ENCODE results near the gene PECR. TPM values are rescaled to one million over a fixed set of nuclear protein-coding genes. Genes with fewer than 3 reads are reported as not detected.
A peak's percentile ranks its signal among the peaks of the same experiment; 100 is the strongest.

The PECR gene
- total and polyA plus RNA-seq, 9 of the 15 experiments (the other 6 are each of a cell fraction or from before 2014, with no cell fraction given) = 1.1 to 10.3 (median 8.2) TPM

- Histone ChIP-seq H3K27ac (ENCODE audit: extremely low read depth, low read depth, low read length) (no peak overlapping the region), H3K9me1 (ENCODE audit: control insufficient read depth, insufficient read depth, low read length) (no peaks in the 10 kb centered on the region), H3K79me2 (ENCODE audit: control insufficient read depth, insufficient read depth, low read length) (no peaks in the 10 kb centered on the region), H3K27me3 (ENCODE audit: control insufficient read depth in 2 of 2, insufficient read depth in 2 of 2, low read length in 2 of 2) (no peaks in the 10 kb centered on the region), H3K36me3 (ENCODE audit: control insufficient read depth, insufficient read depth, low read length) (peaks cover 6% of the 10 kb centered on the region; the same call in 2 of the 3 replicates), H3K4me3 (no peak overlapping the region), H3K9ac (ENCODE audit: insufficient read depth in 1 of 2, low read depth in 2 of 2, low read length in 2 of 2) (no peak overlapping the region), H2AFZ (ENCODE audit: low read depth, low read length) (no peak overlapping the region), H3K4me1 (replicated peaks in 1 of 2; ENCODE audit: control insufficient read depth in 2 of 2, insufficient read depth in 2 of 2, low read length in 2 of 2) (no peaks in the 10 kb centered on the region; a peak in 1 of 5 replicates), H4K20me1 (replicated peaks; ENCODE audit: control insufficient read depth, insufficient read depth, low read length) (no peaks in the 10 kb centered on the region), H3K9me3 (replicated peaks; ENCODE audit: control insufficient read depth, insufficient read depth, low read depth, low read length) (no peaks in the 10 kb centered on the region), H3K4me2 (ENCODE audit: insufficient read depth, low read length) (no peak overlapping the region)
- intact Hi-C loops (cut with micrococcal nuclease) (no loop called here), in situ Hi-C loops (cut with MboI) (no loop called here)
- ATAC-seq = no peak
- no TSS peak for BruUV-seq (replicated peaks)
- 21% methylated on average over 2 of the region's 2 CpGs for WGBS (ENCODE audit: insufficient coverage, low coverage, missing lambda C conversion rate)
- ChIA-PET CTCF (ENCODE audit: low intra/inter-chr PET ratio) (no interaction called here), POLR2A (interaction anchor here (0.6 kb wide), 1 partner anchor 50 kb away, joined by 4 read pairs; no protein-coding TSS in a partner anchor)
- TF ChIP-seq, protein P1, sequence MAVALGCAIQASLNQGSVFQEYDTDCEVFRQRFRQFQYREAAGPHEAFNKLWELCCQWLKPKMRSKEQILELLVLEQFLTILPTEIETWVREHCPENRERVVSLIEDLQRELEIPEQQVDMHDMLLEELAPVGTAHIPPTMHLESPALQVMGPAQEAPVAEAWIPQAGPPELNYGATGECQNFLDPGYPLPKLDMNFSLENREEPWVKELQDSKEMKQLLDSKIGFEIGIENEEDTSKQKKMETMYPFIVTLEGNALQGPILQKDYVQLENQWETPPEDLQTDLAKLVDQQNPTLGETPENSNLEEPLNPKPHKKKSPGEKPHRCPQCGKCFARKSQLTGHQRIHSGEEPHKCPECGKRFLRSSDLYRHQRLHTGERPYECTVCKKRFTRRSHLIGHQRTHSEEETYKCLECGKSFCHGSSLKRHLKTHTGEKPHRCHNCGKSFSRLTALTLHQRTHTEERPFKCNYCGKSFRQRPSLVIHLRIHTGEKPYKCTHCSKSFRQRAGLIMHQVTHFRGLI (CRISPR knock-in tag; IDR thresholded peaks at IDR 0.05) = no peak
- no peak for TF ChIP-seq NCOR1 (IDR thresholded peaks at IDR 0.05)
- no peak for TF ChIP-seq ZNF253 (CRISPR knock-in tag; conservative IDR thresholded peaks at IDR 0.05)
- no peak for TF ChIP-seq YY1 (IDR thresholded peaks at IDR 0.05; ENCODE audit: borderline replicate concordance in 1 of 3, control insufficient read depth in 1 of 3, extremely low read depth in 1 of 3, insufficient read depth in 3 of 3, insufficient read length in 1 of 3, insufficient replicate concordance in 2 of 3, low read depth in 1 of 3, low read length in 2 of 3)
- peak; percentile 70 for TF ChIP-seq MEIS2 (IDR thresholded peaks at IDR 0.05; ENCODE audit: partially characterized antibody)
- TF ChIP-seq SRSF9 (IDR thresholded peaks at IDR 0.05; ENCODE audit: borderline replicate concordance, low read depth, low read length) = no peak
- TF ChIP-seq RNF219 (CRISPR knock-in tag; IDR thresholded peaks at IDR 0.05) = no peak
- no peak for TF ChIP-seq NKRF (IDR thresholded peaks at IDR 0.05; ENCODE audit: borderline replicate concordance)
- no peak for TF ChIP-seq BRD9 (IDR thresholded peaks at IDR 0.05; ENCODE audit: low read depth, partially characterized antibody)
- TF ChIP-seq ZNF23 (CRISPR knock-in tag; IDR thresholded peaks at IDR 0.05) = no peak
- TF ChIP-seq ZNF354B (CRISPR knock-in tag; IDR thresholded peaks at IDR 0.05) = no peak
- TF ChIP-seq, protein P2, sequence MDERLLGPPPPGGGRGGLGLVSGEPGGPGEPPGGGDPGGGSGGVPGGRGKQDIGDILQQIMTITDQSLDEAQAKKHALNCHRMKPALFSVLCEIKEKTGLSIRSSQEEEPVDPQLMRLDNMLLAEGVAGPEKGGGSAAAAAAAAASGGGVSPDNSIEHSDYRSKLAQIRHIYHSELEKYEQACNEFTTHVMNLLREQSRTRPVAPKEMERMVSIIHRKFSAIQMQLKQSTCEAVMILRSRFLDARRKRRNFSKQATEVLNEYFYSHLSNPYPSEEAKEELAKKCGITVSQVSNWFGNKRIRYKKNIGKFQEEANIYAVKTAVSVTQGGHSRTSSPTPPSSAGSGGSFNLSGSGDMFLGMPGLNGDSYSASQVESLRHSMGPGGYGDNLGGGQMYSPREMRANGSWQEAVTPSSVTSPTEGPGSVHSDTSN (CRISPR knock-in tag; IDR thresholded peaks at IDR 0.05; ENCODE audit: low read depth) = no peak
- TF ChIP-seq, protein P2 (tag; conservative IDR thresholded peaks at IDR 0.05; ENCODE audit: low read depth) = peak; percentile 78
- no peak for DNase-seq (ENCODE audit: extremely low read depth in 1 of 4, low spot score in 3 of 4)
- no peak for FAIRE-seq
These were observed 12.6 kb downstream of the PECR start for GRCh38 chr2:216069028-216069427.
